Mucosa of rectum (tissue), 2 donors: ENCODE measurements around the gene CDK12.
A peak's percentile ranks its signal among the peaks of the same experiment; 100 is the strongest.
"Not testable (repeated sequence)": the region's sequence is repeated elsewhere in the genome, so short reads cannot be mapped to it uniquely, and the experiment has no call there.

Experiments
- H3K27ac ChIP-seq, 2 donors: one replicate each; pipeline ENCODE4 v1.7.0; 2013; ENCODE audit warnings: inconsistent platforms in 2 of 2, low read depth in 2 of 2, low read length in 2 of 2
- H3K27me3 ChIP-seq, 2 donors: one replicate each; pipeline ENCODE4 v1.7.0; 2013; ENCODE audit warnings: low read length in 2 of 2; ENCODE audit not compliant: control insufficient read depth in 2 of 2, insufficient read depth in 2 of 2
- H3K36me3 ChIP-seq, 2 donors: one replicate each; pipeline ENCODE4 v1.7.0; 2013; ENCODE audit warnings: low read length in 2 of 2; ENCODE audit not compliant: control insufficient read depth in 2 of 2, insufficient read depth in 2 of 2
- H3K4me1 ChIP-seq, 2 donors: one replicate each; pipeline ENCODE4 v1.7.0; 2013; ENCODE audit warnings: low read length in 2 of 2, mild to moderate bottlenecking in 1 of 2; ENCODE audit not compliant: control insufficient read depth in 2 of 2, insufficient read depth in 2 of 2
- H3K4me3 ChIP-seq, 2 donors: one replicate each; pipeline ENCODE4 v1.7.0; 2013; ENCODE audit warnings: low read length in 2 of 2
- H3K9ac ChIP-seq, 2 donors: one replicate each; pipeline ENCODE4 v1.7.0; 2013; ENCODE audit warnings: low read length in 2 of 2, low read depth in 1 of 2, mild to moderate bottlenecking in 1 of 2
- H3K9me3 ChIP-seq, 2 donors: one replicate each; pipeline ENCODE4 v1.7.0; 2013; ENCODE audit warnings: low read length in 2 of 2; ENCODE audit not compliant: control insufficient read depth in 2 of 2
- donor health status: healthy.
- donor health status: Normal muscosa, but diverticular disease.

The CDK12 gene

GRCh38 chr17:39461113-39461925 lies at the start of gene CDK12:
CDK12 (plus strand) TSS chr17:39461486; CDS start chr17:39462072, 586 bp downstream.
- no peaks in the 10 kb centered on the region for H3K36me3 ChIP-seq
- H3K4me1 ChIP-seq, result peaks cover 9% of the 10 kb centered on the region in 2 donors
- peak within 1 kb of the TSS; percentile 98 to 99 for H3K9ac ChIP-seq
- H3K27ac ChIP-seq, result peak within 1 kb of the TSS; percentile 97 to 98
- H3K4me3 ChIP-seq, result peak within 1 kb of the TSS; percentile 99 to 100
- no peaks in the 10 kb centered on the region for H3K9me3 ChIP-seq
- H3K27me3 ChIP-seq, result no peaks in the 10 kb centered on the region

- H3K27me3 ChIP-seq, result no peaks in the 10 kb centered on the region
- H3K4me3 ChIP-seq, result no peak overlapping the region
- no peaks in the 10 kb centered on the region for H3K9me3 ChIP-seq
- no peak overlapping the region for H3K27ac ChIP-seq
- no peak overlapping the region for H3K9ac ChIP-seq
- H3K4me1 ChIP-seq, result no peaks in the 10 kb centered on the region
- H3K36me3 ChIP-seq, result peaks cover 33 to 62% of the 10 kb centered on the region in 2 donors
Observed at GRCh38 chr17:39416141-39416540, 45.1 kb upstream of the CDK12 start.

- H3K36me3 ChIP-seq, result peaks cover 42 to 51% of the 10 kb centered on the region in 2 donors
- H3K27me3 ChIP-seq, result no peaks in the 10 kb centered on the region
- no peak overlapping the region for H3K9ac ChIP-seq
- no peaks in the 10 kb centered on the region for H3K4me1 ChIP-seq
- H3K27ac ChIP-seq, result no peak overlapping the region
- H3K4me3 ChIP-seq, result no peak overlapping the region
- no peaks in the 10 kb centered on the region for H3K9me3 ChIP-seq
Observed at GRCh38 chr17:39429600-39429999, 31.7 kb upstream of the CDK12 start.

- peaks cover 38 to 56% of the 10 kb centered on the region in 2 donors for H3K36me3 ChIP-seq
- H3K27me3 ChIP-seq, H3K4me1 ChIP-seq, H3K27ac ChIP-seq, H3K4me3 ChIP-seq, H3K9ac ChIP-seq, H3K9me3 ChIP-seq: not testable (repeated sequence)
Observed at GRCh38 chr17:39439868-39440267, 21.4 kb upstream of the CDK12 start.

GRCh38 chr17:39443326-39443725 lies 18.0 kb upstream of the CDK12 start:
- Histone ChIP-seq H3K27me3 (no peaks in the 10 kb centered on the region), H3K9ac (no peak overlapping the region), H3K9me3 (no peaks in the 10 kb centered on the region), H3K4me1 (no peaks in the 10 kb centered on the region), H3K4me3 (no peak overlapping the region), H3K36me3 (peaks cover 37 to 51% of the 10 kb centered on the region in 2 donors), H3K27ac (no peak overlapping the region)

- Histone ChIP-seq H3K9ac (no peak overlapping the region), H3K27ac (no peak overlapping the region), H3K4me1 (peaks cover 5 to 7% of the 10 kb centered on the region in 2 donors), H3K36me3 (peaks cover 12 to 23% of the 10 kb centered on the region in 2 donors), H3K9me3 (no peaks in the 10 kb centered on the region), H3K27me3 (no peaks in the 10 kb centered on the region), H3K4me3 (no peak overlapping the region)
Observed at GRCh38 chr17:39447561-39447960, 13.7 kb upstream of the CDK12 start.

GRCh38 chr17:39450051-39450450 lies 11.2 kb upstream of the CDK12 start:
- Histone ChIP-seq H3K27me3 (no peaks in the 10 kb centered on the region), H3K4me1 (peaks cover 5 to 7% of the 10 kb centered on the region in 2 donors), H3K9me3 (no peaks in the 10 kb centered on the region), H3K9ac (peak overlapping the region; percentile 95), H3K4me3 (peak overlapping the region; percentile 94 to 98), H3K27ac (no peak overlapping the region), H3K36me3 (peaks cover 7 to 15% of the 10 kb centered on the region in 2 donors)

- Histone ChIP-seq H3K4me3 (peak within 1 kb of the TSS; percentile 94 to 98), H3K36me3 (peaks cover 3 to 15% of the 10 kb centered on the region in 2 donors), H3K27ac (peak within 1 kb of the TSS; percentile 64 to 82), H3K27me3 (no peaks in the 10 kb centered on the region), H3K9me3 (no peaks in the 10 kb centered on the region), H3K9ac (peak within 1 kb of the TSS; percentile 95), H3K4me1 (peaks cover 5 to 7% of the 10 kb centered on the region in 2 donors)
Observed at GRCh38 chr17:39450847-39451581, 10.3 kb upstream of the CDK12 start, which contains the start of gene MED1. MED1 (minus strand) TSS chr17:39451263; CDS start chr17:39451062, 201 bp downstream.

GRCh38 chr17:39455919-39456318 lies 5.4 kb upstream of the CDK12 start:
- H3K9ac ChIP-seq, result no peak overlapping the region
- no peaks in the 10 kb centered on the region for H3K36me3 ChIP-seq
- no peaks in the 10 kb centered on the region for H3K27me3 ChIP-seq
- peaks cover 0 to 3% of the 10 kb centered on the region in 2 donors for H3K4me1 ChIP-seq
- no peak overlapping the region for H3K4me3 ChIP-seq
- H3K27ac ChIP-seq, result no peak overlapping the region
- no peaks in the 10 kb centered on the region for H3K9me3 ChIP-seq
